ENCODE measurements around the gene PRKCA. TPM values are rescaled to one million over a fixed set of nuclear protein-coding genes. Genes with fewer than 3 reads are reported as not detected.

Gene PRKCA
- total and polyA plus RNA-seq, 2 of the 13 experiments (the other 11 are each of a cell fraction or from before 2014, with no cell fraction given): 18.5 to 21.5 TPM

GRCh38 chr17:66425756-66426396 is 123.5 kb downstream of the PRKCA start (continued):
- TF ChIP-seq SPEN (CRISPR knock-in tag; IDR thresholded peaks at IDR 0.05; ENCODE audit: low read depth): 0 out of 2 replicates have a peak, but pooled peaks have one; percentile 52
- no peak for TF ChIP-seq TOE1 (CRISPR knock-in tag; IDR thresholded peaks at IDR 0.05)
- 0 out of 2 replicates have a peak, but pooled peaks have one; percentile 45 for TF ChIP-seq IRF9 (CRISPR knock-in tag; IDR thresholded peaks at IDR 0.05; ENCODE audit: borderline replicate concordance)
- TF ChIP-seq EEA1 (CRISPR knock-in tag; IDR thresholded peaks at IDR 0.05; ENCODE audit: borderline replicate concordance): 0 out of 2 replicates have a peak, but pooled peaks have one; percentile 56
- 0 out of 2 replicates have a peak, but pooled peaks have one; percentile 9 for TF ChIP-seq HINFP (CRISPR knock-in tag; IDR thresholded peaks at IDR 0.05; ENCODE audit: low read depth)
- TF ChIP-seq ZNF644 (CRISPR knock-in tag; IDR thresholded peaks at IDR 0.05; ENCODE audit: low read depth): 0 out of 2 replicates have a peak, but pooled peaks have one; percentile 7

- no peaks in the 10 kb centered on the region for H3K27me3 ChIP-seq (ENCODE audit: control insufficient read depth in 1 of 2, insufficient read depth in 2 of 2, low read length in 2 of 2)
- H3K9ac ChIP-seq (ENCODE audit: insufficient read depth, low read depth, low read length): no peak overlapping the region
- peak overlapping the region; percentile 1 for H3K27ac ChIP-seq (ENCODE audit: extremely low read length, insufficient read depth, low read length)
- WGBS (ENCODE audit: low lambda C conversion rate): 66% methylated on average over 6 of the region's 6 CpGs
- no peak overlapping the region for H3K4me2 ChIP-seq (ENCODE audit: low read depth, low read length)
- BruUV-seq (replicated peaks): no TSS peak
- CTCF ChIA-PET (ENCODE audit: low intra/inter-chr PET ratio, low total read pairs): interaction anchor here (1.4 to 2.4 kb wide), 3 partner anchors 141 to 226 kb away, joined by 4 to 14 read pairs (median 7); no protein-coding TSS in a partner anchor
- H3K4me1 ChIP-seq (ENCODE audit: insufficient read depth, low read length): peaks cover 38% of the 10 kb centered on the region
- in situ Hi-C loops (cut with HindIII; ENCODE audit: extremely low pct_ligation_motif_present, low pct_unique_long_range_greater_than_20kb): no loop called here
- H2AFZ ChIP-seq (ENCODE audit: low read length): no peak overlapping the region
- DNase-seq (ENCODE audit: low spot score) (peak; percentile 66), ATAC-seq (peak; percentile 93), FAIRE-seq (peak; percentile 80)
- POLR2A ChIA-PET: interaction anchor here (1.4 kb wide), 1 partner anchor 11 kb away, joined by 6 read pairs; no protein-coding TSS in a partner anchor
- intact Hi-C loops (cut with micrococcal nuclease; ENCODE audit: unreplicated experiment): loop anchor here (1.0 to 5.0 kb wide), 3 partner anchors 136 to 224 kb away; no protein-coding TSS in a partner anchor
- H3K79me2 ChIP-seq (ENCODE audit: insufficient read depth, low read length): peaks cover 47% of the 10 kb centered on the region
- no peak overlapping the region for H3K4me3 ChIP-seq (replicated peaks in 1 of 3; ENCODE audit: insufficient read depth in 1 of 3, low read depth in 2 of 3, low read length in 3 of 3)
- no peaks in the 10 kb centered on the region for H4K20me1 ChIP-seq (ENCODE audit: insufficient read depth, low read length)
- H3K9me3 ChIP-seq (ENCODE audit: low read length): no peaks in the 10 kb centered on the region
- H3K36me3 ChIP-seq (replicated peaks in 1 of 2; ENCODE audit: control insufficient read depth in 1 of 2, insufficient read depth in 2 of 2, low read length in 2 of 2): no peaks in the 10 kb centered on the region
- no peak for TF ChIP-seq REXO4 (CRISPR knock-in tag; IDR thresholded peaks at IDR 0.05; ENCODE audit: borderline replicate concordance)
- 0 out of 2 replicates have a peak, but pooled peaks have one; percentile 34 for TF ChIP-seq MEIS1 (CRISPR knock-in tag; IDR thresholded peaks at IDR 0.05; ENCODE audit: borderline replicate concordance)
- TF ChIP-seq ZNF496 (CRISPR knock-in tag; IDR thresholded peaks at IDR 0.05; ENCODE audit: insufficient replicate concordance): no peak
- TF ChIP-seq ZNF605 (CRISPR knock-in tag; IDR thresholded peaks at IDR 0.05): 0 out of 2 replicates have a peak, but pooled peaks have one; percentile 55
- TF ChIP-seq KDM4B (CRISPR knock-in tag; IDR thresholded peaks at IDR 0.05): no peak
- peak; percentile 92 for TF ChIP-seq ZNF710 (CRISPR knock-in tag; IDR thresholded peaks at IDR 0.05; ENCODE audit: borderline replicate concordance)
- peak; percentile 24; the same call in 1 of the 2 replicates for TF ChIP-seq TGIF2 (CRISPR knock-in tag; IDR thresholded peaks at IDR 0.05)
These were observed 124.1 kb downstream of the PRKCA start for GRCh38 chr17:66426397-66427033.

All from HepG2 (cell line).